ENCODE data around the gene NIPAL3. TPM values are rescaled to one million over a fixed set of nuclear protein-coding genes. Genes with fewer than 3 reads are reported as not detected.

NIPAL3 gene
- total RNA-seq, 1 experiment from 2014 or later: 6.5 TPM

GRCh38 chr1:24435782-24436365, 20.3 kb downstream of the NIPAL3 start:
- H3K36me3 ChIP-seq (ENCODE audit: insufficient read depth, low read length, poor library complexity, severe bottlenecking): no peaks in the 10 kb centered on the region
- TF ChIP-seq EZH2 (IDR thresholded peaks at IDR 0.05; ENCODE audit: borderline replicate concordance, low read depth, low read length, poor library complexity, severe bottlenecking) (no peak), CTCF (conservative IDR thresholded peaks at IDR 0.05; ENCODE audit: low read depth, low read length) (no peak)
- no peaks in the 10 kb centered on the region for H3K4me1 ChIP-seq (ENCODE audit: insufficient read depth, low read length, poor library complexity, severe bottlenecking)
- no peaks in the 10 kb centered on the region for H3K27me3 ChIP-seq (replicated peaks; ENCODE audit: insufficient read depth, low read depth, low read length, poor library complexity)
- no peaks in the 10 kb centered on the region for H3K9me3 ChIP-seq (ENCODE audit: low read depth, low read length, poor library complexity, severe bottlenecking)
- no peak overlapping the region for H3K27ac ChIP-seq (ENCODE audit: low read depth, low read length, poor library complexity, severe bottlenecking)
- intact Hi-C loops (cut with micrococcal nuclease; ENCODE audit: unreplicated experiment): no loop called here
- ChIA-PET CTCF (no interaction called here), POLR2A (ENCODE audit: low non-redundant PET) (no interaction called here)
- BruUV-seq (replicated peaks): no TSS peak
- no peak for DNase-seq (ENCODE audit: low spot score)
- H3K4me3 ChIP-seq (ENCODE audit: low read depth, low read length, poor library complexity, severe bottlenecking): no peak overlapping the region

- Histone ChIP-seq H3K36me3 (ENCODE audit: insufficient read depth, low read length, poor library complexity, severe bottlenecking) (no peaks in the 10 kb centered on the region), H3K4me1 (ENCODE audit: insufficient read depth, low read length, poor library complexity, severe bottlenecking) (no peaks in the 10 kb centered on the region), H3K27ac (ENCODE audit: low read depth, low read length, poor library complexity, severe bottlenecking) (no peak overlapping the region), H3K4me3 (ENCODE audit: low read depth, low read length, poor library complexity, severe bottlenecking) (no peak overlapping the region), H3K27me3 (replicated peaks; ENCODE audit: insufficient read depth, low read depth, low read length, poor library complexity) (no peaks in the 10 kb centered on the region), H3K9me3 (ENCODE audit: low read depth, low read length, poor library complexity, severe bottlenecking) (no peaks in the 10 kb centered on the region)
- POLR2A ChIA-PET (ENCODE audit: low non-redundant PET): no interaction called here
- CTCF ChIA-PET: no interaction called here
- no TSS peak for BruUV-seq (replicated peaks)
- TF ChIP-seq EZH2 (IDR thresholded peaks at IDR 0.05; ENCODE audit: borderline replicate concordance, low read depth, low read length, poor library complexity, severe bottlenecking) (no peak), CTCF (conservative IDR thresholded peaks at IDR 0.05; ENCODE audit: low read depth, low read length) (no peak)
- no peak for DNase-seq (ENCODE audit: low spot score)
- intact Hi-C loops (cut with micrococcal nuclease; ENCODE audit: unreplicated experiment): no loop called here
Observed at GRCh38 chr1:24437631-24438396, 22.2 kb downstream of the NIPAL3 start.

GRCh38 chr1:24438423-24438901, 22.9 kb downstream of the NIPAL3 start:
- DNase-seq (ENCODE audit: low spot score): no peak
- Histone ChIP-seq H3K27ac (ENCODE audit: low read depth, low read length, poor library complexity, severe bottlenecking) (no peak overlapping the region), H3K36me3 (ENCODE audit: insufficient read depth, low read length, poor library complexity, severe bottlenecking) (no peaks in the 10 kb centered on the region), H3K4me1 (ENCODE audit: insufficient read depth, low read length, poor library complexity, severe bottlenecking) (no peaks in the 10 kb centered on the region), H3K4me3 (ENCODE audit: low read depth, low read length, poor library complexity, severe bottlenecking) (no peak overlapping the region), H3K27me3 (replicated peaks; ENCODE audit: insufficient read depth, low read depth, low read length, poor library complexity) (no peaks in the 10 kb centered on the region), H3K9me3 (ENCODE audit: low read depth, low read length, poor library complexity, severe bottlenecking) (no peaks in the 10 kb centered on the region)
- ChIA-PET CTCF (no interaction called here), POLR2A (ENCODE audit: low non-redundant PET) (no interaction called here)
- BruUV-seq (replicated peaks): no TSS peak
- TF ChIP-seq EZH2 (IDR thresholded peaks at IDR 0.05; ENCODE audit: borderline replicate concordance, low read depth, low read length, poor library complexity, severe bottlenecking): no peak
- TF ChIP-seq CTCF (conservative IDR thresholded peaks at IDR 0.05; ENCODE audit: low read depth, low read length): no peak
- intact Hi-C loops (cut with micrococcal nuclease; ENCODE audit: unreplicated experiment): no loop called here
